HepG2 (cell line): Measurements from ENCODE around the gene PPP1R1B. TPM values are rescaled to one million over a fixed set of nuclear protein-coding genes. Genes with fewer than 3 reads are reported as not detected.

Source experiments
- CAMTA2 ChIP-seq: sonication (generic); formaldehyde crosslinking; IDR thresholded peaks from 2 replicates; pipeline ENCODE4 v1.4.0; 2020; ENCODE audit warnings: mild to moderate bottlenecking, missing genetic modification reagents, borderline replicate concordance
- FOXC1 ChIP-seq: sonication (generic); formaldehyde crosslinking; IDR thresholded peaks from 2 replicates; pipeline ENCODE4 v1.8.0; 2022; ENCODE audit warnings: mild to moderate bottlenecking, missing genetic modification reagents, borderline replicate concordance
- KAT7 ChIP-seq: IDR thresholded peaks from 2 replicates; pipeline ENCODE4 v1.6.1; 2018; ENCODE audit warnings: borderline replicate concordance, missing compliant biosample characterization
- NKX3-1 ChIP-seq: sonication (generic); formaldehyde crosslinking; IDR thresholded peaks from 2 replicates; pipeline ENCODE4 v1.5.0; 2020; ENCODE audit warnings: missing genetic modification reagents
- PATZ1 ChIP-seq: sonication (generic); formaldehyde crosslinking; IDR thresholded peaks from 2 replicates; pipeline ENCODE4 v1.4.0; 2020; ENCODE audit warnings: missing genetic modification reagents
- PCBP1 ChIP-seq: fragments of 200-400 bp; formaldehyde crosslinking; IDR thresholded peaks from 2 replicates; pipeline ENCODE4 v1.6.1; 2017; ENCODE audit warnings: mild to moderate bottlenecking, low read depth, low read length, borderline replicate concordance
- PHF20 ChIP-seq: sonication (generic); formaldehyde crosslinking; IDR thresholded peaks from 2 replicates; pipeline ENCODE4 v1.5.0; 2020; ENCODE audit warnings: mild to moderate bottlenecking, missing genetic modification reagents
- POLR2AphosphoS5 ChIP-seq: IDR thresholded peaks from 2 replicates; pipeline ENCODE4 v1.6.1; 2012; ENCODE audit warnings: low read depth, low read length
- RARG ChIP-seq: sonication (generic); formaldehyde crosslinking; IDR thresholded peaks from 2 replicates; pipeline ENCODE4 v1.4.0; 2020; ENCODE audit warnings: low read depth, mild to moderate bottlenecking, missing genetic modification reagents
- SALL1 ChIP-seq: sonication (generic); formaldehyde crosslinking; IDR thresholded peaks from 2 replicates; pipeline ENCODE4 v1.8.0; 2022; ENCODE audit warnings: mild to moderate bottlenecking, missing genetic modification reagents
- SKIL ChIP-seq: sonication (generic); formaldehyde crosslinking; IDR thresholded peaks from 2 replicates; pipeline ENCODE4 v1.8.0; 2022; ENCODE audit warnings: missing genetic modification reagents, mild to moderate bottlenecking, moderate library complexity, borderline replicate concordance
- TSC22D2 ChIP-seq: sonication (generic); formaldehyde crosslinking; IDR thresholded peaks from 2 replicates; pipeline ENCODE4 v1.5.1; 2020; ENCODE audit warnings: missing genetic modification reagents, mild to moderate bottlenecking, borderline replicate concordance
- ZBTB26 ChIP-seq: IDR thresholded peaks from 2 replicates; pipeline ENCODE4 v1.6.1; 2016; ENCODE audit warnings: missing compliant biosample characterization, missing genetic modification reagents, borderline replicate concordance
- ZBTB38 ChIP-seq: sonication (generic); formaldehyde crosslinking; IDR thresholded peaks from 2 replicates; pipeline ENCODE4 v1.5.1; 2020; ENCODE audit warnings: mild to moderate bottlenecking, missing genetic modification reagents
- ZHX1 ChIP-seq: sonication (generic); formaldehyde crosslinking; IDR thresholded peaks from 2 replicates; pipeline ENCODE4 v1.8.1; 2022; ENCODE audit warnings: low read depth, mild to moderate bottlenecking, missing genetic modification reagents
- ZMYM4 ChIP-seq: sonication (generic); formaldehyde crosslinking; IDR thresholded peaks from 2 replicates; pipeline ENCODE4 v1.8.1; 2023; ENCODE audit warnings: mild to moderate bottlenecking, missing genetic modification reagents
- ZNF256 ChIP-seq: sonication (generic); formaldehyde crosslinking; conservative IDR thresholded peaks from 2 replicates; pipeline ENCODE4 v1.4.0; 2020; ENCODE audit warnings: missing genetic modification reagents
- ZNF790 ChIP-seq: sonication (generic); formaldehyde crosslinking; IDR thresholded peaks from 2 replicates; pipeline ENCODE4 v1.8.0; 2022; ENCODE audit warnings: missing genetic modification reagents, mild to moderate bottlenecking, borderline replicate concordance
- ZSCAN21 ChIP-seq: sonication (generic); formaldehyde crosslinking; IDR thresholded peaks from 2 replicates; pipeline ENCODE4 v1.8.0; 2022; ENCODE audit warnings: mild to moderate bottlenecking, missing genetic modification reagents, moderate library complexity, borderline replicate concordance
- polyA plus RNA-seq, 8 experiments: library from polyadenylated mRNA; depleted of rRNA in 3 of 8; stranded (reverse) in 7 of 8; unstranded in 1 of 8; fragments of >200 nt; fragmentation: Illumina TruSeq in 4 of 8; extraction: Trizol in 4 of 8; gene quantifications; 2 replicates each; pipeline versions ENCODE4 v1.2.1 to v1.2.3, GENCODE V29; 2011 to 2016; ENCODE audit warnings: low read depth in 4 of 8, missing spikeins in 1 of 8, mixed read lengths in 1 of 8; ENCODE audit not compliant: insufficient read depth in 1 of 8
- total RNA-seq, 5 experiments: library from RNA; depleted of rRNA; stranded (reverse); fragments of >200 nt; fragmentation: Illumina TruSeq; extraction: Trizol; gene quantifications; 2 replicates each; pipeline ENCODE4 v1.2.3, GENCODE V29; 2016; ENCODE audit warnings: low read depth in 1 of 5

The PPP1R1B gene
- total and polyA plus RNA-seq, 2 of the 13 experiments (the other 11 are each of a cell fraction or from before 2014, with no cell fraction given) = 0.08 TPM; not detected in 1

GRCh38 chr17:39675390-39676082 is 48.8 kb downstream of the PPP1R1B start (continued):
- 0 out of 2 replicates have a peak, but pooled peaks have one; percentile 55 for TF ChIP-seq FOXC1 (CRISPR knock-in tag)
- 0 out of 2 replicates have a peak, but pooled peaks have one; percentile 9 for TF ChIP-seq SALL1 (CRISPR knock-in tag)
- no peak for TF ChIP-seq ZHX1 (CRISPR knock-in tag)
- TF ChIP-seq POLR2AphosphoS5 = no peak
- TF ChIP-seq ZMYM4 = 0 out of 2 replicates have a peak, but pooled peaks have one; percentile 31
- no peak for TF ChIP-seq NKX3-1 (CRISPR knock-in tag)
- TF ChIP-seq SKIL = no peak
- no peak for TF ChIP-seq ZNF256 (CRISPR knock-in tag)
- TF ChIP-seq PATZ1 (CRISPR knock-in tag) = peak; percentile 18; the same call in 1 of the 2 replicates
- peak; percentile 14; the same call in 1 of the 2 replicates for TF ChIP-seq CAMTA2 (CRISPR knock-in tag)
- TF ChIP-seq ZBTB26 (CRISPR knock-in tag) = 0 out of 2 replicates have a peak, but pooled peaks have one; percentile 2
- no peak for TF ChIP-seq TSC22D2 (CRISPR knock-in tag)
- TF ChIP-seq ZNF790 (CRISPR knock-in tag) = no peak
- TF ChIP-seq PHF20 (CRISPR knock-in tag) = 0 out of 2 replicates have a peak, but pooled peaks have one; percentile 30
- no peak for TF ChIP-seq PCBP1
- TF ChIP-seq RARG (CRISPR knock-in tag) = no peak
- TF ChIP-seq ZBTB38 = peak; percentile 70; the same call in 1 of the 2 replicates
- peak; percentile 33; the same call in 1 of the 2 replicates for TF ChIP-seq ZSCAN21 (CRISPR knock-in tag)
- TF ChIP-seq KAT7 (CRISPR knock-in tag) = 0 out of 2 replicates have a peak, but pooled peaks have one; percentile 32
